Measurements from ENCODE around the gene HAPLN3.

GRCh38 chr15:88894819-88895767 is at the start of gene HAPLN3:
- TF ChIP-seq CTCF (conservative IDR thresholded peaks at IDR 0.05; ENCODE audit: low read depth, low read length) (no peak), SMC3 (IDR thresholded peaks at IDR 0.05; ENCODE audit: low read depth, low read length) (no peak), RFX5 (IDR thresholded peaks at IDR 0.05; ENCODE audit: low read depth, low read length) (no peak), RAD21 (IDR thresholded peaks at IDR 0.05; ENCODE audit: low read length) (no peak), MAFK (IDR thresholded peaks at IDR 0.05; ENCODE audit: low read depth, low read length) (no peak), MAZ (IDR thresholded peaks at IDR 0.05; ENCODE audit: borderline replicate concordance, low read depth, low read length) (no peak), BHLHE40 (IDR thresholded peaks at IDR 0.05; ENCODE audit: low read depth, low read length) (no peak), CEBPB (IDR thresholded peaks at IDR 0.05; ENCODE audit: low read depth, low read length) (no peak), POLR2A (IDR thresholded peaks at IDR 0.05; ENCODE audit: low read depth, low read length) (no peak), CHD1 (IDR thresholded peaks at IDR 0.05; ENCODE audit: low read depth, low read length) (no peak), FOS (IDR thresholded peaks at IDR 0.05; ENCODE audit: low read depth, low read length) (no peak), NFE2L2 (IDR thresholded peaks at IDR 0.05; ENCODE audit: low read depth, low read length) (no peak)

All from IMR-90 (cell line).